GM18526 (cell line): Measurements from ENCODE around the gene BBS4.

Experiments used
- POLR2A ChIP-seq: IDR thresholded peaks from 3 replicates; pipeline ENCODE4 v1.6.1; 2011; ENCODE audit not compliant: insufficient read length; ENCODE audit errors: extremely low read depth

Gene BBS4

DNA sequence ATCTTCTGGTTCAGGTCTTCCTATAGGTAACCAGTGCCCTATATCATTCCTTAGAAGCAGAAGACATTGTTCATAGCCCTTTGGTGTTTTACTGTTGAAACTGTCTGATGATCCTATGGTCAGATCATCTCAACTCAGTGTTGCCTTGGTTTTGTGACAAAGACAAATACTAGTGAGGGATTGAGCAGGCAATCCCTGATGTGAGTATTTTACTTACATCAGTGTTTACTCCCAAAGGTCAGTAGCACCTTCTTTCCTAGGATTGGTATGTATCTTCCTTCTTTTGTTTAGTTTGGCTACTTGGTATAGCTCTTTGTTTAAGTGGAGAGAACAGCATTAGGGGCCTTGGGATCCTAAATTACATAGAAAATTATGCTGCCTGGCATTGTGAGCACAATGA, 41.1 kb downstream of the BBS4 start:
- no peak for TF ChIP-seq POLR2A

DNA sequence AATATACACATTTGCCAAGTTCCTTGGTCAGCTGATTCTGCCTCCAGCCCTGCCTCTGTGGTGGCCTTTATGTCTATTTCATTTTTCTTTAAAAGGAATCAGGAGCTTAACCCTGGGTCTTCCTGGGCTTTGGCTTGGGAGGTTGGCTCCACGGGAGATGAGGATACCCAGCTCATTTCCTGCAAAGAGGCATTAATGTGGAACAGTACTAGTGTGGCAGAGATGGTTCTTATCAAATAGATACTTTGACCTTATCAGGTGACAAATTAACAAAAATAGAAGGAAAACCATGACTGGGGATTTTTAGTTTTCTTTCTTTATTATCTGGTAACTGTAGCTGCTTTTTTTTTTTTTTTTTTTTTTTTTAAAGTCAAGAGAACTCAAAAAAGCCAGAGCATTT, 42.8 kb downstream of the BBS4 start:
- no peak for TF ChIP-seq POLR2A

DNA sequence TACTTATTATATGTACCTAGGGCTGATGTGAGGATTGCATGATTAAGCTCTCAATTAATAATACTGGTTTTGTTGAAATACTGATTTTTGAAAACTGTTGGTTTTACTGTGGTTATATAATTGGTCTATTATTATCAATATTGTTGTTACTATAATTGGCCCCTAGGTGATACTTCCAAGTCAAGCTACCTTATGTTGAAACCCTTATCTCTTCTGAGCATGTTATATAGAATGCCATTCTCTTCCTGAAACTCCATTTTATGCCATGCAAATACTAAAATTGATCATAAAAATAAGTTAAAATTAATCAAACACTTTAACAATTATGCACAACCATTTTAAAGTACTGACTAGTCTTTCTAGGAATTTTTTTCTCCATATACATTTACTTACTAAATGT, 46.1 kb downstream of the BBS4 start:
- TF ChIP-seq POLR2A: no peak

DNA sequence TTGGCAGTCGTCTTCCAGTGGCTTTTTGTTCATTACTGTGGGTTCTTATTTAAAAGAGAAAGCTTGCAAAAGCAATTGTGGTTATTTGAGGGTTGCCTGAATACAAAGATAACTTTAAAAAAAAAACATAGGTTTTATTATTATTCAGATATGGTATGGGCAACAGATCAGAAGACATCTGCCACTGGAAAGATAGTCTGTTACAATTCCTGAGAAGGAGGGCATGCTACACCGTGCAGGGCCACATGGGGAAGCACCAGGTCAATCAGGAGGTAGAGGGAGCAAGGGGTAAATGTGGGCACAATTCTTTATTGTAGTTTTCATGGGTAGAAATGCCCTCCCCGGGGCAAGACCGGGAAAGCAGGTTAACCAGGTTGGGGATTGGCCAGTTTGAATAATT, 46.5 kb downstream of the BBS4 start:
- TF ChIP-seq POLR2A: no peak

DNA sequence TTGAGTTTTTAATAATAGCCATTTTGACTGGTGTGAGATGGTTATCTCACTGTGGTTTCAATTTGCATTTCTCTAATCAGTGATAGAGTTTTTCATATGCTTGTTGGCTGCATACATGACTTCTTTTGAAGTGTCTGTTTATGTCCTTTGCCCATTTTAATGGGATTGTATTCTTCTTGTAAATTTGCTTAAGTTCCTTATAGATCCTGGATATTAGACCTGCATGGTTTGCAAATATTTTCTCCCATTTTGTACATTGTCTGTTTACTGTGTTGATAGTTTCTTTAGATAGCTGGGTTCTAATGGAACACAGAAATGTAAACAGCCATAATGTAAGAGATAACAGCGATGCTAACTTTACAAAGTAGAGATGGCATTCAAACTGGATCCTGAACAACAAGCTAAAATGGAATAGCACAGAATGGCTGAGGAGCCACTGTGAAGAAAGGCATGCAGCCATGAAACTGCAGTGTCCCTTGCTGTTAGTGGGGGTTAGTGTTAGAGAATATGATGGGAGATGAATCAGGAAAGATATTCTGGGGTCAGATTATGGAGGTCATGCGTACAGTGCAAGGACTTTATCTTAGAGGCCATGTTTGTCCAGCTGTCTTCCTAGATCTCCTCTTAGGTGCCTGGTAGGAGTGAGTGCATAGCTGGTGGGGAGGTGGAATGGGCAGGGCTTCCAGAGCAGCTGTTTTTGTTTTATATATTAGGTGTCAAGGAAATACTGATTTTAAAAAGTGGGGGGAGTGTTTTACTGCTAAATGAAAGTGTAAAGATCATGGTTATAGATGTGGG, 48.1 kb downstream of the BBS4 start:
- TF ChIP-seq POLR2A: no peak

DNA sequence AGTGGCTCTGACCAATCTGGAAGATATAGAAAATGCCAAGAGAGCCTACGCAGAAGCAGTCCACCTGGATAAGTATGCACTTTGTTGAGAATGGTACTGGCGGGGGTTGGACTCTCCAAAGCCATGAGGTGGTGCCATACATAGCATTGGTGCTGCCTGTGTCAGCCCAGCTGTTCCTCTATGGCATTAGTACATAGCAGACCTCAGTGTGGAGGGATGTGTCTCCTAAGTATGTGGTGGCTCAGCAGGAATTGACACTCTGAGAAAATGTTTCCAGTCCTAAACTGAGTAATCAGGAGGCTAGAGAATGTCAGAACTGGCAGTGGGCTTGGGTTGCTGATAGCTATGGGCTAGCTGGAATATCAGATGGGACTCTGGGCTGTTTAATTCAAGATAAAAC, 49.1 kb downstream of the BBS4 start:
- TF ChIP-seq POLR2A: no peak

GRCh38 chr15:72737061-72737460, 51.1 kb downstream of the BBS4 start:
- TF ChIP-seq POLR2A: no peak

GRCh38 chr15:72737723-72738122, 51.7 kb downstream of the BBS4 start:
- no peak for TF ChIP-seq POLR2A

- no peak for TF ChIP-seq POLR2A
These were observed 54.2 kb downstream of the BBS4 start for GRCh38 chr15:72740219-72740618.

- no peak for TF ChIP-seq POLR2A
These were observed 63.7 kb downstream of the BBS4 start for GRCh38 chr15:72749700-72750099.

GRCh38 chr15:72751751-72752455, 65.9 kb downstream of the BBS4 start:
- no peak for TF ChIP-seq POLR2A

DNA sequence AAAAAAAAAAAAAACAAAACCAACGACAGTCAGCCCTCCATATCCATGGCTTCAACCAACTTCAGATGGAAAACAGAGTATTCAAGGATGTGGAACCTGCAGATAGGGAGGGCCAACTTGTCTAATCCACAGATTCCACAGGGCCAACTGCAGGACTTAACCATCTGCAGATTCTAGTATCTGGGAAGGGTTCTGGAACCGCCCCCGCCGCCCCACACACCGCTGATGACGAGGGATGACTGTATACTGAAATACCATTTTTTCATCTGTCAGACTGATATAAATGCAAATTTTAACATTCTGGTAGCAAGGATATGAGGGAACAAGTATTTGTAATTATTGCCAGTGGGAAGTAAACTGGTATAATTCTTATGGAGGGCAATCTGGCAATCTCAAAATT, 68.1 kb downstream of the BBS4 start:
- TF ChIP-seq POLR2A: no peak

DNA sequence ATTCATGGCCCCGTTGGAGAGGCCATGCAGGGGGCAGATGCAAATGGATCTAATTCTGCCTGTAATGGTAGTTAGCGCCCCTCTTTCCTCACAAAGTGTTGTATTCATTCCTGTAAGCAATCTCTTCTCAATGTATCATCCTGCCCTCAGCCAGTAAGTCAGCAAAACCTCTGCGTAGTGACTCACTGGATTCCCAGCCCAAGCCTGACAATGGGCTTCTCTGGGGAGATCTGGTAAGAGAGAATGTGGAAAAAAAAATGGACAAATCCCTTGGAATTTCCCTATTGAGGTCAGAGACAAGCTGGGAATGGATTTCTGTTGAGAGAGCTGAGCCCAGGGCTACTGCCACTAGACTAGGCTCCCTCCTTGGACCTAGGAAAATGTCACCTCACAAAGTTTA, 72.2 kb downstream of the BBS4 start:
- TF ChIP-seq POLR2A: no peak

DNA sequence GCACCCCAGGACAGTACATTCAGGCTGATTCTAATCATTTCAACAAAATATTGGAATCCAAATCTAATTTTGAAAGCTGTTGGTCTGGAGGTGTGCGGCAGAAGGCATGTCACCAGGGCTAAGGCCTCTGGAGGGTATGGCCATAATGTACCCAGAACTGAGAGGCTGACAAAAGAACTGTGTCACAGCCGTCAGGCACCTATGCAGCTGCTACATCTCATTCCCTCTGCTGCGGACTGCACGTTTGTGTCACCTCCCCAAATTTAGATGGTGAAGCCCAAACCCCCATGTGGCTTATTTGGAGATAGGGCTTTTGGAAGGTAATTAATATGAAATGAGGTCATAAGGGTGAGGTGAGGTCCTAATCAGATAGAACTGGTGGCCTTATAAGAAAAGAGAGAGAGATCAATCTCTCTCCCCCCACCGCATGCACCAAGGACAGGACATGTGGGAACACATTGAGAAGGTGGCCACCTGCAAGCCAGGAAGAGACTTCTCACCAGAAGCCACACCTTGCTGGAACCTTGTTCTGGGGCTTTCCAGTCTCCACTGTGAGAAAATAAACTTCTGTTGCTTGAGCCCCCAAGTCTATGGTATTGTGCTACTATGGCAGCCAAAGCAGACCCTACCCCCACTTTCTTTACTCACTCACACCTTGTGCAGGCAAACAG, 74.7 kb downstream of the BBS4 start:
- no peak for TF ChIP-seq POLR2A

- no peak for TF ChIP-seq POLR2A
These were observed 78.6 kb downstream of the BBS4 start for GRCh38 chr15:72764656-72765055.

- no peak for TF ChIP-seq POLR2A
These were observed 80.0 kb downstream of the BBS4 start for GRCh38 chr15:72766025-72766424.
